DND-41 (cell line): Measurements from ENCODE around the gene XRN2.

Experiments
- CTCF ChIP-seq: IDR thresholded peaks from 2 replicates; pipeline ENCODE4 v1.5.1; 2012; ENCODE audit warnings: borderline replicate concordance, low read length, moderate library complexity, mild to moderate bottlenecking; ENCODE audit not compliant: poor library complexity, severe bottlenecking; ENCODE audit errors: extremely low read depth
- EZH2 ChIP-seq: IDR thresholded peaks from 3 replicates; pipeline ENCODE4 v1.6.1; 2012; ENCODE audit warnings: borderline replicate concordance, low read depth, mild to moderate bottlenecking, moderate library complexity, low read length, inconsistent platforms; ENCODE audit not compliant: severe bottlenecking

GRCh38 chr20:21257192-21257591 lies 45.9 kb upstream of the XRN2 start:
- TF ChIP-seq CTCF, result no peak
- TF ChIP-seq EZH2, result no peak
